ENCODE results near the gene KIAA0319L.

DNA sequence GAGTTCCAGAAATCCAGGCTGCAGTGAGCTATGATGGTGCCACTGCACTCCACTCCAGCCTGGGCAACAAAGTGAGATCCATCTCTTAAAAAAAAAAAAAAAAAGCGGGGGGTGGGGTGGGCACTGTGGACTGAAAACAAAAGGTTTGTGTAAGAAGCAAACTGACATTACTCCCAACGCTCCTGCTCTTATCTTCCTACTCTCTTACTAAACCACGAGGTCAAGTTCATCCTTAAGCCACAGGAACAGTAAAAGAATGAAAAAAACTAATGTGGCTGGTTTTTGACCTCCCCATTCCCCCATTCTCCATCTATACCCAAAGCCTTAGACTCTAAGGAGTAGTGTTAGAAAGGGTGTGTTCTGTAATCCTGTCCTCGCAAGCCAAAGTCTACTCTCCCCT, 46.7 kb upstream of the KIAA0319L start:
- TF ChIP-seq GATA2 (IDR thresholded peaks at IDR 0.05; ENCODE audit: low read depth, low read length), result no peak
- no peak for TF ChIP-seq GATA3 (IDR thresholded peaks at IDR 0.05; ENCODE audit: low read depth, low read length)

All from SH-SY5Y (cell line).